ENCODE data around the gene CCN5.

DNA sequence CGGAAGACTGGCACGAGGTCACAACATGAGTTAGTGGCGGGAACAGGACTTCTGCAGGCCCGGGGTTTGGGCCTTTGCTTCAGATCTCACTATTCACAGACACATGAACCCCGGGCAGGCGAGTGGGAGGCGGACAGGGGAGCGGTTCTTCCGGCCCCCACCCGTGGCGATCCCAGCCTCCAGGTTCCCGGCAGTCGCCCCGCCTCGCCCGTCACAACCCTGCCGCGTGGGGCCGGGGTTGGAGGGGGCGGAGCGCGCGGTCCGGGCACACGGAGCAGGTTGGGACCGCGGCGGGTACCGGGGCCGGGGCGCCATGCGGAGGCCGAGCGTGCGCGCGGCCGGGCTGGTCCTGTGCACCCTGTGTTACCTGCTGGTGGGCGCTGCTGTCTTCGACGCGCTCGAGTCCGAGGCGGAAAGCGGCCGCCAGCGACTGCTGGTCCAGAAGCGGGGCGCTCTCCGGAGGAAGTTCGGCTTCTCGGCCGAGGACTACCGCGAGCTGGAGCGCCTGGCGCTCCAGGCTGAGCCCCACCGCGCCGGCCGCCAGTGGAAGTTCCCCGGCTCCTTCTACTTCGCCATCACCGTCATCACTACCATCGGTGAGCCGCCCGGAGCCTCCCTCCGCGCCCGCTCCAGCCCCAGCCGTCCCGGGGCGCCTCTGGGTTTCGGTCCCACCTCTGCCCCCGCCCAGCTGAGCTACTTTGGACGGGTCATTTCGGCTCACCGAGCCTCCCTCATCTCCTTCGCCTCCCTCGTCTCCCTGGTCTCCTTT is 30.6 kb downstream of the CCN5 start, which contains the start of gene KCNK15:
- TF ChIP-seq, protein P1, sequence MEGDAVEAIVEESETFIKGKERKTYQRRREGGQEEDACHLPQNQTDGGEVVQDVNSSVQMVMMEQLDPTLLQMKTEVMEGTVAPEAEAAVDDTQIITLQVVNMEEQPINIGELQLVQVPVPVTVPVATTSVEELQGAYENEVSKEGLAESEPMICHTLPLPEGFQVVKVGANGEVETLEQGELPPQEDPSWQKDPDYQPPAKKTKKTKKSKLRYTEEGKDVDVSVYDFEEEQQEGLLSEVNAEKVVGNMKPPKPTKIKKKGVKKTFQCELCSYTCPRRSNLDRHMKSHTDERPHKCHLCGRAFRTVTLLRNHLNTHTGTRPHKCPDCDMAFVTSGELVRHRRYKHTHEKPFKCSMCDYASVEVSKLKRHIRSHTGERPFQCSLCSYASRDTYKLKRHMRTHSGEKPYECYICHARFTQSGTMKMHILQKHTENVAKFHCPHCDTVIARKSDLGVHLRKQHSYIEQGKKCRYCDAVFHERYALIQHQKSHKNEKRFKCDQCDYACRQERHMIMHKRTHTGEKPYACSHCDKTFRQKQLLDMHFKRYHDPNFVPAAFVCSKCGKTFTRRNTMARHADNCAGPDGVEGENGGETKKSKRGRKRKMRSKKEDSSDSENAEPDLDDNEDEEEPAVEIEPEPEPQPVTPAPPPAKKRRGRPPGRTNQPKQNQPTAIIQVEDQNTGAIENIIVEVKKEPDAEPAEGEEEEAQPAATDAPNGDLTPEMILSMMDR (IDR thresholded peaks at IDR 0.05): no peak
- no peak for TF ChIP-seq POLR2A (IDR thresholded peaks at IDR 0.05)
